Hepatocyte (in vitro differentiated cells): Measurements from ENCODE around the gene SULT2A1. TPM values are rescaled to one million over a fixed set of nuclear protein-coding genes. Genes with fewer than 3 reads are reported as not detected.

ENCODE experiments used
- DNase-seq: peaks from one replicate; pipeline ENCODE4 v3.0.0-alpha.2; 2016; ENCODE audit warnings: low spot score
- H2AFZ ChIP-seq: fragments of 200-600 bp; sonication (generic); 2 replicates; pipeline ENCODE4 v1.6.0; 2016; ENCODE audit warnings: antibody characterized with exemption, mild to moderate bottlenecking
- H3K27ac ChIP-seq: fragments of 200-600 bp; sonication (generic); 2 replicates; pipeline ENCODE4 v1.5.1; 2016; ENCODE audit warnings: mild to moderate bottlenecking
- H3K27me3 ChIP-seq: fragments of 200-600 bp; sonication (generic); 2 replicates; pipeline ENCODE4 v1.6.1; 2016
- H3K36me3 ChIP-seq: fragments of 200-600 bp; sonication (generic); replicated peaks from 2 replicates; pipeline ENCODE4 v1.5.1; 2016; ENCODE audit warnings: low read depth; ENCODE audit not compliant: insufficient read depth
- H3K4me1 ChIP-seq: fragments of 200-600 bp; sonication (generic); 2 replicates; pipeline ENCODE4 v1.5.1; 2016; ENCODE audit warnings: mild to moderate bottlenecking, moderate library complexity; ENCODE audit not compliant: insufficient read depth
- H3K4me2 ChIP-seq: fragments of 200-600 bp; sonication (generic); 2 replicates; pipeline ENCODE4 v1.6.0; 2016
- H3K4me3 ChIP-seq: fragments of 200-600 bp; sonication (generic); 2 replicates; pipeline ENCODE4 v1.5.1; 2016; ENCODE audit warnings: mild to moderate bottlenecking
- H3K79me2 ChIP-seq: fragments of 200-600 bp; sonication (generic); 2 replicates; pipeline ENCODE4 v1.6.0; 2017; ENCODE audit warnings: mild to moderate bottlenecking
- H3K9me2 ChIP-seq: fragments of 200-600 bp; sonication (generic); replicated peaks from 2 replicates; pipeline ENCODE4 v1.6.0; 2017; ENCODE audit warnings: mild to moderate bottlenecking; ENCODE audit not compliant: insufficient read depth
- H3K9me3 ChIP-seq: fragments of 200-600 bp; sonication (generic); 2 replicates; pipeline ENCODE4 v1.5.1; 2016; ENCODE audit warnings: low read depth, mild to moderate bottlenecking
- H4K20me1 ChIP-seq: fragments of 200-600 bp; sonication (generic); 2 replicates; pipeline ENCODE4 v1.6.0; 2016; ENCODE audit warnings: mild to moderate bottlenecking; ENCODE audit not compliant: insufficient read depth, poor library complexity, severe bottlenecking
- CTCF ChIP-seq: fragments of 200-600 bp; sonication (generic); IDR thresholded peaks from 2 replicates; pipeline ENCODE4 v1.5.1; 2016; ENCODE audit warnings: antibody characterized with exemption, mild to moderate bottlenecking; ENCODE audit not compliant: poor library complexity
- EZH2 ChIP-seq: fragments of 200-600 bp; sonication (generic); IDR thresholded peaks from 2 replicates; pipeline ENCODE4 v1.6.1; 2016; ENCODE audit warnings: antibody characterized with exemption, mild to moderate bottlenecking, borderline replicate concordance
- whole genome bisulfite sequencing: methylation state at CpG from one replicate; pipeline ENCODE4 v1.1.6; 2016; ENCODE audit warnings: low lambda C conversion rate; ENCODE audit errors: missing lambda C conversion rate; 5-methylcytosine and 5-hydroxymethylcytosine counted together
- polyA plus RNA-seq: library from polyadenylated mRNA; unstranded; fragments of >200 nt; fragmentation: Nextera tagmentation; extraction: Ambion mirVana; gene quantifications from 2 replicates; pipeline ENCODE4 v1.2.1, GENCODE V29; 2016
- total RNA-seq: library from RNA; depleted of rRNA; stranded (reverse); fragments of >200 nt; gene quantifications from 2 replicates; pipeline ENCODE4 v1.2.3, GENCODE V29; 2014

The SULT2A1 gene
- total and polyA plus RNA-seq, 2 experiments from 2014 or later, result 120 to 188 TPM

GRCh38 chr19:47821460-47822020 is 64.6 kb downstream of the SULT2A1 start, which contains the start of gene CRX:
Gene CRX (plus strand): TSS chr19:47821937. CDS start chr19:47834444, 12,507 bp downstream.
- Histone ChIP-seq H2AFZ (no peak within 1 kb of the TSS), H3K27ac (no peak within 1 kb of the TSS), H3K4me3 (no peak within 1 kb of the TSS), H3K4me1 (no peaks in the 10 kb centered on the region), H4K20me1 (no peaks in the 10 kb centered on the region), H3K27me3 (peaks cover 25% of the 10 kb centered on the region), H3K9me3 (no peaks in the 10 kb centered on the region), H3K9me2 (no peaks in the 10 kb centered on the region), H3K79me2 (no peaks in the 10 kb centered on the region), H3K4me2 (no peak within 1 kb of the TSS), H3K36me3 (no peaks in the 10 kb centered on the region)
- TF ChIP-seq CTCF (no peak), EZH2 (no peak)
- WGBS, result 45% methylated on average over 15 of the region's 15 CpGs
- DNase-seq, result no peak

Other genes with a start within 250 kb of the SULT2A1 start
- gene EHD2, start 172.9 kb downstream of the SULT2A1 start, total RNA-seq, result 17.8 and 20.8 TPM in 2 replicates
- 104 and 120 TPM in 2 replicates for gene EHD2, start 172.9 kb downstream of the SULT2A1 start, polyA plus RNA-seq
- gene NOP53, start 140.8 kb downstream of the SULT2A1 start, total RNA-seq, result 93.3 and 139 TPM in 2 replicates
- gene NOP53, start 140.8 kb downstream of the SULT2A1 start, polyA plus RNA-seq, result 91.5 and 96.7 TPM in 2 replicates
- gene SELENOW, start 107.6 kb downstream of the SULT2A1 start, total RNA-seq, result 140 and 143 TPM in 2 replicates
- 215 and 217 TPM in 2 replicates for gene SELENOW, start 107.6 kb downstream of the SULT2A1 start, polyA plus RNA-seq
- gene TPRX1, start 81.8 kb downstream of the SULT2A1 start, total RNA-seq, result not detected in 2 replicates
- not detected in 2 replicates for gene TPRX1, start 81.8 kb downstream of the SULT2A1 start, polyA plus RNA-seq
- not detected in 2 replicates for gene CRX, start 64.4 kb downstream of the SULT2A1 start, total RNA-seq
- 0.09 and 0.15 TPM in 2 replicates for gene CRX, start 64.4 kb downstream of the SULT2A1 start, polyA plus RNA-seq
- gene TPRX2, start 27.1 kb downstream of the SULT2A1 start, total RNA-seq, result not detected in 2 replicates
- not detected in 2 replicates for gene TPRX2, start 27.1 kb downstream of the SULT2A1 start, polyA plus RNA-seq
- gene BSPH1, start 105.9 kb upstream of the SULT2A1 start, total RNA-seq, result not detected in 2 replicates
- not detected in 2 replicates for gene BSPH1, start 105.9 kb upstream of the SULT2A1 start, polyA plus RNA-seq
- gene ELSPBP1, start 108.3 kb upstream of the SULT2A1 start, total RNA-seq, result 1.0 and 2.4 TPM in 2 replicates
- 0.28 and 1.9 TPM in 2 replicates for gene ELSPBP1, start 108.3 kb upstream of the SULT2A1 start, polyA plus RNA-seq
- gene CABP5, start 157.8 kb upstream of the SULT2A1 start, total RNA-seq, result not detected in 2 replicates
- not detected in 2 replicates for gene CABP5, start 157.8 kb upstream of the SULT2A1 start, polyA plus RNA-seq
- gene PLA2G4C, start 224.5 kb upstream of the SULT2A1 start, total RNA-seq, result 2.4 and 5.4 TPM in 2 replicates
- 2.0 and 3.2 TPM in 2 replicates for gene PLA2G4C, start 224.5 kb upstream of the SULT2A1 start, polyA plus RNA-seq